HG03354 (cell line): ENCODE results near the gene GATA5.

Experiments used
- ATAC-seq: cut with Tn5 transposase; IDR thresholded peaks from one replicate; pipeline ENCODE4 v1.9.1; 2021; ENCODE audit warnings: mild to moderate bottlenecking; ENCODE audit not compliant: unreplicated experiment, poor library complexity, severe bottlenecking

The GATA5 gene

GRCh38 chr20:62422636-62423325 lies 53.0 kb downstream of the GATA5 start:
- ATAC-seq = no peak

GRCh38 chr20:62421716-62421990 lies 54.1 kb downstream of the GATA5 start:
- no peak for ATAC-seq

DNA sequence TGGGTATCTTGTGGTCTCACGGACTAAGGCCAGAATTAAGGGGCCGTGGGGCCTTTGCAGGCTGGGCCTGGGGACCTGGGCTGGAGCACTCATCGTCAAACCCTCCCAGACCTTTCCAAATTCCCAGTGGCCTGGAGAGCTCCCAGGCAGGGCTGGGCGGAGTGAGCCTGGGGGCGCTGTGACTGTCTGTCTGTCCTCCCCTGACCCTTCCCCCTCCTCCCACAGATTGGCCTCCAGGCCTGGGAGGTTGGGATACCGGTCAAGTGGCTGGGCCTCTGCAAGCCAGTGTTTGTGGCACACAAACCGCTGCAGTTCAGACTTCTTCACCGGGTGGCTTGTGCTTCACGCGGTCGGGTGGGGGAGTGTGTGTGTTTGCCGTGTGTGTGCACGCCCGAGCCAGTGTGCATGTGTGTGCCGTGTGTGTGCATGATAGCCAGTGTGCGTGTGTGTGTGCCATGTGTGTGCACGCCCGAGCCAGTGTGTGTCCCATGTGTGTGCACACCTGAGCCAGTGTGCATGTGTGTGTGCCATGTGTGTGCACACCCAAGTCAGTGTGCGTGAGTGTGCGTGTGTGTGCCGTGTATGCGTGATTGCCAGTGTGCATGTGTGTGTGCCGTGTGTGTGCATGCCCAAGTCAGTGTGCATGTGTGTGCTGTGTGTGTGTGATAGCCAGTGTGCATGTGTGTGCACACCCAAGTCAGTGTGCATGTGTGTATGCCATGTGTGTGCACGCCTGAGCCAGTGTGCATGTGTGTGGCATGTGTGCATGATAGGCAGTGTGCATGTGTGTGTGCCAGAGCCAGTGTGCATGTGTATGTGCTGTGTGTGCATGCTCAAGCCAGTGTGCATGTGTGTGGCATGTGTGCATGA lies 54.7 kb downstream of the GATA5 start:
- ATAC-seq = no peak

DNA sequence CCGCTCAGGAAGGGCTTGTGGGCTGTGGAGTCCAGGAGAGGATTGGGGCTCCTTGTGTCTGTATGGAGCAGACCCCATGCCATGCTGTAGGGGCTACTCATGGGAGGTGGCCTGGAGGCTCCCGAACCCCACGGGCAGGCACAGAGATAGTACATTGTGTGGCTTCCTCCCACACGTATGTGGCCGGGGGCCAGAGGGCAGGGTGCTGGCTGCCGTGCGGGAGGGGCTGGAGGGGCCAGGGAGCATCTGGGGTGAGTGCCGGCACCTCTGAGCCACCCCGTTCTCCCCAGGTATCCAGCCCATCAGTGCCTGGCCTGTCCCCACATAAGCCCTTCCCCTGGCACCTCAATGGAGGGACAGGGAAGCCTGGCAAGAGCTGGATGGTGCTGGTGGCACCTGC lies 56.0 kb downstream of the GATA5 start:
- no peak for ATAC-seq

- no peak for ATAC-seq
Observed at GRCh38 chr20:62418709-62419487, 56.9 kb downstream of the GATA5 start.

DNA sequence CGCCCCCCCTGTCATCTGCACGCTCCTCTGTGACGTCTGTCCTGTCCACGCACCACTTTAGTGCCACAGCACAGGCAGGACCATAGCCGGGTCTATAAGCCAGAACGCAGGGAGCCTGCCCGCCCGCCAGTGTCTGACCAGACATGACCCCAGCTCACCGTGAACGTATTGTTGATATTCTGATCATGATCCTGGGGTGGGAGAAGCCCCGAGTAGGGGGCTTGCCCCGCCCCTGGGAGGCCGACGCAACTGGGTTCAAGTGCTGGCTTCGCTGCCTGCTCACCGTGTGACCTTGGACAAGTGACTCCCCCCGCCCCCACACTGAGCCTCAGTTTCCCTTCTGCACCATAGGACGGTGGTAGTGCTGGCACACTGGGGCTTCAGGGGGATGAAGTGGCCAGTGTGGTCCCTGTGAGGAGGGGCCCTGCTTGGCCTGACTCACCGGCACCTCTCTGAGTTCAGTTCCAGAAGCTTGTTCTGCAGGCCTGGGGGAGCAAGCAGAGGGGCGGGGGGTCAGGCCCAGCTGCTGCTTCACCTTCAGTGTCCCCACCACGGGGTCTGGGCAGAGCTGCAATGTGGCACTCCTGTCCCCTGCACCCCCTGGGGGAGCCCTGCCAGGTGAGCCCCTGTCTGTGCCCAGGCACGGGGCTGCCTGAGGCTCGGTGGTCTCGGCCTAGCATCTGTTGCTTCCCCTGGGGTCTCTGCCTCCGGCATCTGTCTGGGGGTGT lies 57.6 kb downstream of the GATA5 start:
- ATAC-seq = no peak

DNA sequence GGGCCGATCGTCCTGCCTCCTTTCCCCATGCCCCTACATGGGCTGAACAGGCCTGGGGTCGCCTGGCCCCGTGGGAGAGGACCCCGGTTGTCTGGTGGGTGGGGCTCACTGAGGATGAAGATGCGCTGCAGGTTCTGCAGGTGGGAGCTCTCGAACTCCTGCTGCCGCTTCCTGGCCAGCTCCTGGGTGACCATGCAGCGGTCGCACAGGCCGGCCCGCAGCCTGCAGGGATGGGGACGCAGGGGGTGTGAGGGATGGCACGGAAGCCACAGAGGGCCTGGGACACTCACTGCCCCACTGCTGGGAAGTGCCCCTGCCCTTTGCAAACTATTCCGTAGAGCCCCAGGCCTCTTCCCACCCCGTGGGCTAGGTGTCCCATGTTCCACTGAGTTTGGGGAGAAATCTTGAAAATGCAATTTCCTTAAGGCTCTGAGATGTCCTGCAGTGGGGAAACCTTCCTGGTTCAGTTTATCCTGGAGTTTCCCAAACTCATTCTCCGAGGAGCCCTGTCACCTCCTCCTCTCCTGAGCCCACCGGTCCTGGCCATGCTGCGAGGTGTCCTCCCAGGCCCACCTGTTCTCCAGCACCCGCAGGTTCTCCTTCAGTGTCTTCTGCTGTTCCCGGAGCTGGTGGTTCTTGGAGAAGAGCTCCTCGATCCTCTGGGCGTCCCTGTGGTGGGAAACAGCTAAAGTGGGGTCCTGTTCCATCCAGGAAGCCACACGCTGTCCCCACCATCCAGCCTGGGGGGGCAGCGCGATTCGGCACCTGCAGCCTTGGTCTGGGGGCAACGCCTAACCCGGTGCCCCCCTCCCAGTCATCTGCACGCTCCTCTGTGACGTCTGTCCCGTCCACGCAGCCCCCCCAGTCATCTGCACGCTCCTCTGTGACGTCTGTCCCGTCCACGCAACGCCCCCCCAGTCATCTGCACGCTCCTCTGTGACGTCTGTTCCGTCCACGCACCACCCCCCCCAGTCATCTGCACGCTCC lies 58.9 kb downstream of the GATA5 start:
- ATAC-seq = no peak

DNA sequence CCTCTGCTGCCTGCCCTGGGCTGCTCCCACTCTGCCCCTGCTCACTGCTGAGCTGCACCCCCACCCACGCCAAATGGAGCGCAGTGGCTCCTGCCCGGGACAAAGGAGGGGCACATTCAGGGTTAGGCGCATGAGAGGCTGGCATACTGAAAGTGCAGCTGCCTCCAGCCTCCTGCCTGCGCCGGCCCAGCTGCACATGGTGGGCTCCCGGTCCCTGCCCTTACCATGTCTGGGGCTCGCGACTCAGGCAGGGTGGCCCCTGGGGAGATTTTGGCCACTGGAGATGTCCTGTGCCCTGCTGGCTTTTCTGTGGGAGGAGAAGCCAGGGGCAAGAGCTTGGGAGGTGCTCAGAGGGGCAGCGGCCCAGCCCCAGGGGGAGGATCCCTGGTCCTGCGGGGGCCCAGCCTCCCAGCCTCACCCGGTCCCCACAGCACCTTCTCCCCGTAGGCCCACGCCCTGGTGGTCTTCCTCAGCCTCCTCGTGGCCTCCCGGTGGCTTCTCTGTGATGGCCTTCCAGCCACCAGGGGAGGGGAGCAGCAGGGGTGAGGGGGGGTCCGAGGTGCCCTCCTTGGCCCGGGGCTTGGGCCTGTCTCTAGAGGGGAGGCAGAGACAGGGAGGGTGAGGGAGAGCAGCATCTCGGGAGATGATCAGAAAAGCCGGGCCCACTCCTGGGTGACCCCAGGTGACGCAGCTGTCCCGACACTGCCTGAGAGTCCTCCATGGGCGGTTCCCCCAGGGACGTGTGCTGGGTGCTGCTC lies 60.3 kb downstream of the GATA5 start:
- no peak for ATAC-seq

- ATAC-seq = no peak
Observed at GRCh38 chr20:62413896-62414481, 61.8 kb downstream of the GATA5 start.
